Glutamatergic neuron (in vitro differentiated cells): ENCODE results near the gene CEMIP2. TPM values are rescaled to one million over a fixed set of nuclear protein-coding genes. Genes with fewer than 3 reads are reported as not detected.
"Not testable (repeated sequence)": the region's sequence is repeated elsewhere in the genome, so short reads cannot be mapped to it uniquely, and the experiment has no call there.

Experiments
- DNase-seq: peaks from one replicate; pipeline ENCODE4 v3.0.0; 2022
- H3K27ac Mint-ChIP-seq: one replicate; pipeline ENCODE4 v1.8.0; 2020; ENCODE audit warnings: mild to moderate bottlenecking, mixed read lengths, inconsistent platforms; ENCODE audit not compliant: unreplicated experiment
- H3K27me3 Mint-ChIP-seq: one replicate; pipeline ENCODE4 v1.8.0; 2020; ENCODE audit warnings: mild to moderate bottlenecking, moderate library complexity, mixed read lengths, inconsistent platforms; ENCODE audit not compliant: unreplicated experiment
- H3K36me3 Mint-ChIP-seq: one replicate; pipeline ENCODE4 v1.8.0; 2020; ENCODE audit warnings: mild to moderate bottlenecking, mixed read lengths, inconsistent platforms; ENCODE audit not compliant: unreplicated experiment
- H3K4me1 Mint-ChIP-seq: one replicate; pipeline ENCODE4 v1.8.0; 2020; ENCODE audit warnings: mild to moderate bottlenecking, low read depth, mixed read lengths, inconsistent platforms; ENCODE audit not compliant: unreplicated experiment
- H3K4me3 Mint-ChIP-seq: one replicate; pipeline ENCODE4 v1.8.0; 2020; ENCODE audit warnings: mild to moderate bottlenecking, mixed read lengths, inconsistent platforms; ENCODE audit not compliant: unreplicated experiment
- H3K9me3 Mint-ChIP-seq: one replicate; pipeline ENCODE4 v1.8.0; 2020; ENCODE audit warnings: mild to moderate bottlenecking, moderate library complexity, mixed read lengths, inconsistent platforms; ENCODE audit not compliant: unreplicated experiment
- total RNA-seq: library from RNA; stranded (reverse); fragmentation: NEBNext Ultra II Directional; extraction: Animal tissue kit (Norgen Biotek cat#: 25700); gene quantifications from one replicate; pipeline ENCODE4 v1.2.1, GENCODE V29; 2021; ENCODE audit not compliant: unreplicated experiment
- TF ChIP-seq, protein P1 (sequence below): fragments of 200-600 bp; sonication (generic); IDR thresholded peaks from one replicate; pipeline ENCODE4 v1.5.0; 2021; ENCODE audit not compliant: partially characterized antibody, unreplicated experiment

The CEMIP2 gene
- total RNA-seq, 1 donor from 2014 or later: 122 TPM

- H3K4me3 Mint-ChIP-seq: no peak overlapping the region
- no peak overlapping the region for H3K27ac Mint-ChIP-seq
- H3K4me1 Mint-ChIP-seq: peaks cover under 1% of the 10 kb centered on the region
- H3K36me3 Mint-ChIP-seq: peaks cover 6% of the 10 kb centered on the region
- no peaks in the 10 kb centered on the region for H3K27me3 Mint-ChIP-seq
- DNase-seq: no peak
- H3K9me3 Mint-ChIP-seq: no peaks in the 10 kb centered on the region
- TF ChIP-seq, protein P1, sequence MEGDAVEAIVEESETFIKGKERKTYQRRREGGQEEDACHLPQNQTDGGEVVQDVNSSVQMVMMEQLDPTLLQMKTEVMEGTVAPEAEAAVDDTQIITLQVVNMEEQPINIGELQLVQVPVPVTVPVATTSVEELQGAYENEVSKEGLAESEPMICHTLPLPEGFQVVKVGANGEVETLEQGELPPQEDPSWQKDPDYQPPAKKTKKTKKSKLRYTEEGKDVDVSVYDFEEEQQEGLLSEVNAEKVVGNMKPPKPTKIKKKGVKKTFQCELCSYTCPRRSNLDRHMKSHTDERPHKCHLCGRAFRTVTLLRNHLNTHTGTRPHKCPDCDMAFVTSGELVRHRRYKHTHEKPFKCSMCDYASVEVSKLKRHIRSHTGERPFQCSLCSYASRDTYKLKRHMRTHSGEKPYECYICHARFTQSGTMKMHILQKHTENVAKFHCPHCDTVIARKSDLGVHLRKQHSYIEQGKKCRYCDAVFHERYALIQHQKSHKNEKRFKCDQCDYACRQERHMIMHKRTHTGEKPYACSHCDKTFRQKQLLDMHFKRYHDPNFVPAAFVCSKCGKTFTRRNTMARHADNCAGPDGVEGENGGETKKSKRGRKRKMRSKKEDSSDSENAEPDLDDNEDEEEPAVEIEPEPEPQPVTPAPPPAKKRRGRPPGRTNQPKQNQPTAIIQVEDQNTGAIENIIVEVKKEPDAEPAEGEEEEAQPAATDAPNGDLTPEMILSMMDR: no peak
These were observed 103.1 kb downstream of the CEMIP2 start for GRCh38 chr9:71665247-71665646.

- Mint-ChIP-seq H3K9me3 (no peaks in the 10 kb centered on the region), H3K36me3 (peaks cover 6% of the 10 kb centered on the region), H3K4me1 (peaks cover 8% of the 10 kb centered on the region), H3K27me3 (no peaks in the 10 kb centered on the region), H3K27ac (no peak overlapping the region), H3K4me3 (no peak overlapping the region)
- no peak for DNase-seq
- TF ChIP-seq, protein P1: no peak
These were observed 103.7 kb downstream of the CEMIP2 start for GRCh38 chr9:71664566-71664965.

GRCh38 chr9:71663931-71664459 is 104.3 kb downstream of the CEMIP2 start:
- H3K27ac Mint-ChIP-seq: no peak overlapping the region
- peaks cover 8% of the 10 kb centered on the region for H3K4me1 Mint-ChIP-seq
- DNase-seq: no peak
- H3K4me3 Mint-ChIP-seq: no peak overlapping the region
- TF ChIP-seq, protein P1: no peak
- no peaks in the 10 kb centered on the region for H3K9me3 Mint-ChIP-seq
- H3K27me3 Mint-ChIP-seq: no peaks in the 10 kb centered on the region
- H3K36me3 Mint-ChIP-seq: peaks cover 6% of the 10 kb centered on the region

- no peak for DNase-seq
- no peak overlapping the region for H3K4me3 Mint-ChIP-seq
- peaks cover under 1% of the 10 kb centered on the region for H3K36me3 Mint-ChIP-seq
- TF ChIP-seq, protein P1: no peak
- H3K27ac Mint-ChIP-seq: no peak overlapping the region
- no peaks in the 10 kb centered on the region for H3K9me3 Mint-ChIP-seq
- peaks cover 8% of the 10 kb centered on the region for H3K4me1 Mint-ChIP-seq
- no peaks in the 10 kb centered on the region for H3K27me3 Mint-ChIP-seq
These were observed 105.1 kb downstream of the CEMIP2 start for GRCh38 chr9:71663216-71663615.

- Mint-ChIP-seq H3K4me1 (peaks cover 8% of the 10 kb centered on the region), H3K4me3 (no peak overlapping the region), H3K27ac (no peak overlapping the region), H3K27me3 (no peaks in the 10 kb centered on the region), H3K36me3 (no peaks in the 10 kb centered on the region), H3K9me3 (no peaks in the 10 kb centered on the region)
- DNase-seq: no peak
- TF ChIP-seq, protein P1: no peak
These were observed 106.2 kb downstream of the CEMIP2 start for GRCh38 chr9:71662082-71662481.

DNA sequence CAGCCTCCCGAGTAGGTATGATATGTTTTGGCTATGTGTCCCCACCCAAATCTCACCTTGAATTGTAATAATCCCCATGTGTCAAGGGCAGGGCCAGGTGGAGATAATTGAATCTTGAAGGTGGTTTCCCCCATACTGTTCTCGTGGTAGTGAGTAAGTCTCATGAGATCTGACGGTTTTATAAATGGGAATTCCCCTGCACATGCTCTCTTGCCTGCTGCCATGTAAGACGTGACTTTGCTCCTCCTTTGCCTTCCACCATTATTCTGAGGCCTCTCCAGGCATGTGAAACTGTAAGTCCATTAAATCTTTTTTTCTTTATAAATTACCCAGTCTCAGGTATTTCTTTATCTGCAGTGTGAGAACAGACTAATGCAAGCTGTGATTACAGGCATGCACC is 111.0 kb downstream of the CEMIP2 start:
- H3K27ac Mint-ChIP-seq, DNase-seq, H3K9me3 Mint-ChIP-seq, H3K27me3 Mint-ChIP-seq, H3K4me3 Mint-ChIP-seq, H3K4me1 Mint-ChIP-seq, H3K36me3 Mint-ChIP-seq: not testable (repeated sequence)
